Astrocyte of the spinal cord (primary cell): Measurements from ENCODE around the gene HOXA6.

ENCODE experiments used
- DNase-seq: peaks from one replicate; pipeline ENCODE4 v3.0.0; 2011; ENCODE audit warnings: low read depth, low spot score
- H3K4me3 ChIP-seq: 2 replicates; pipeline ENCODE4 v1.5.1; 2011; ENCODE audit warnings: low read depth, mild to moderate bottlenecking, low read length, moderate library complexity
- CTCF ChIP-seq: IDR thresholded peaks from 2 replicates; pipeline ENCODE4 v1.5.1; 2012; ENCODE audit warnings: low read depth, mild to moderate bottlenecking, low read length, inconsistent platforms
- in situ Hi-C: cut with HindIII; loops from 2 replicates; pipeline ENCODE4 v1.10.0; 2017; ENCODE audit warnings: low sequenced_read_pairs

The HOXA6 gene

GRCh38 chr7:27115221-27116026 lies 32.1 kb downstream of the HOXA6 start:
- in situ Hi-C loops, result no loop called here
- peak overlapping the region; percentile 89 for H3K4me3 ChIP-seq
- no peak for TF ChIP-seq CTCF
- peak; percentile 86 for DNase-seq

GRCh38 chr7:27114881-27115220 lies 32.7 kb downstream of the HOXA6 start:
- DNase-seq, result no peak
- peak overlapping the region; percentile 89 for H3K4me3 ChIP-seq
- in situ Hi-C loops, result no loop called here
- no peak for TF ChIP-seq CTCF

- TF ChIP-seq CTCF, result no peak
- in situ Hi-C loops, result no loop called here
- peak; percentile 88 for DNase-seq
- H3K4me3 ChIP-seq, result peak overlapping the region; percentile 89
Measured at GRCh38 chr7:27113991-27114769, 33.4 kb downstream of the HOXA6 start.

- peak; percentile 91 for DNase-seq
- peak overlapping the region; percentile 89 for H3K4me3 ChIP-seq
- TF ChIP-seq CTCF, result no peak
- in situ Hi-C loops, result no loop called here
Measured at GRCh38 chr7:27112955-27113949, 34.3 kb downstream of the HOXA6 start.

- TF ChIP-seq CTCF, result no peak
- in situ Hi-C loops, result no loop called here
- peak overlapping the region; percentile 89 for H3K4me3 ChIP-seq
- DNase-seq, result peak; percentile 38
Measured at GRCh38 chr7:27112361-27112760, 35.2 kb downstream of the HOXA6 start.

- no peak for TF ChIP-seq CTCF
- DNase-seq, result no peak
Measured at GRCh38 chr7:27111751-27112277, 35.8 kb downstream of the HOXA6 start.

More at GRCh38 chr7:27111751-27112277, 35.8 kb downstream of the HOXA6 start:
- in situ Hi-C loops, result no loop called here
- H3K4me3 ChIP-seq, result peak overlapping the region; percentile 89
